ENCODE results near the gene ZNF341. TPM values are rescaled to one million over a fixed set of nuclear protein-coding genes. Genes with fewer than 3 reads are reported as not detected.

Gene ZNF341
- total RNA-seq, 1 donor from 2014 or later: 3.4 TPM

GRCh38 chr20:33810885-33811775 lies 79.3 kb downstream of the ZNF341 start, which contains the start of gene CHMP4B:
TSS of gene CHMP4B (plus strand) at chr20:33811348. CDS start at chr20:33811469, 121 bp downstream.
- Mint-ChIP-seq H3K4me3 (ENCODE audit: unreplicated experiment) (peak within 1 kb of the TSS; percentile 99), H3K27me3 (ENCODE audit: unreplicated experiment) (no peaks in the 10 kb centered on the region), H3K27ac (ENCODE audit: unreplicated experiment) (peak within 1 kb of the TSS; percentile 95), H3K9me3 (ENCODE audit: unreplicated experiment) (no peaks in the 10 kb centered on the region), H3K4me1 (ENCODE audit: unreplicated experiment) (peaks cover 31% of the 10 kb centered on the region), H3K36me3 (ENCODE audit: unreplicated experiment) (peaks cover 8% of the 10 kb centered on the region)
- no peak for TF ChIP-seq CTCF (IDR thresholded peaks at IDR 0.05)
- DNase-seq (ENCODE audit: extremely low spot score, unreplicated experiment): peak; percentile 100

DNA sequence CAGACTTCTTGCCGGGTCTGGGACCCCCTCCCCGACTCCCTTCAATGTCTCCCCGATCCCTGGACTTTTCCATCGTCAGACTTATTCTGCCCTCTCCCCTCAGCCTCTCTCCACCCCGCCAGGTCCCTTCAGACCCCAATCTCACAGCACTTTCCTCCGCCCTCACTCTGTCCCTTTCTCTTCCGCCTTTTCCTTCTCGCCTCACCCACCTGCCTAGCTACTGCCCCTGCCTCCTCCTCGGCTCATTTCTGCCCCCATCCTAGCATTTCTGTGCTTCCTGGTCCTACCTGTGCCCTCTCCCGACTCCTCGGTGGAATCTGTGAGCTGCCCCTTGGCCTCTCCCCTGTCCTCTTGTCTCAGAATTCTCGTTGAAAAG lies 80.0 kb downstream of the ZNF341 start:
- no peak for TF ChIP-seq CTCF (IDR thresholded peaks at IDR 0.05)
- Mint-ChIP-seq H3K4me1 (ENCODE audit: unreplicated experiment) (peaks cover 32% of the 10 kb centered on the region), H3K4me3 (ENCODE audit: unreplicated experiment) (peak overlapping the region; percentile 99), H3K36me3 (ENCODE audit: unreplicated experiment) (peaks cover 8% of the 10 kb centered on the region), H3K27ac (ENCODE audit: unreplicated experiment) (peak overlapping the region; percentile 95), H3K9me3 (ENCODE audit: unreplicated experiment) (no peaks in the 10 kb centered on the region), H3K27me3 (ENCODE audit: unreplicated experiment) (no peaks in the 10 kb centered on the region)
- no peak for DNase-seq (ENCODE audit: extremely low spot score, unreplicated experiment)

- H3K36me3 Mint-ChIP-seq (ENCODE audit: unreplicated experiment): peaks cover 8% of the 10 kb centered on the region
- peak overlapping the region; percentile 95 for H3K27ac Mint-ChIP-seq (ENCODE audit: unreplicated experiment)
- no peak for TF ChIP-seq CTCF (IDR thresholded peaks at IDR 0.05)
- no peak for DNase-seq (ENCODE audit: extremely low spot score, unreplicated experiment)
- H3K4me1 Mint-ChIP-seq (ENCODE audit: unreplicated experiment): peaks cover 32% of the 10 kb centered on the region
- no peaks in the 10 kb centered on the region for H3K9me3 Mint-ChIP-seq (ENCODE audit: unreplicated experiment)
- H3K27me3 Mint-ChIP-seq (ENCODE audit: unreplicated experiment): no peaks in the 10 kb centered on the region
- H3K4me3 Mint-ChIP-seq (ENCODE audit: unreplicated experiment): peak overlapping the region; percentile 99
These were observed 80.5 kb downstream of the ZNF341 start for GRCh38 chr20:33812152-33812849.

GRCh38 chr20:33812908-33813462 lies 81.2 kb downstream of the ZNF341 start:
- H3K27ac Mint-ChIP-seq (ENCODE audit: unreplicated experiment): peak overlapping the region; percentile 95
- H3K4me1 Mint-ChIP-seq (ENCODE audit: unreplicated experiment): peaks cover 35% of the 10 kb centered on the region
- no peaks in the 10 kb centered on the region for H3K27me3 Mint-ChIP-seq (ENCODE audit: unreplicated experiment)
- peak overlapping the region; percentile 99 for H3K4me3 Mint-ChIP-seq (ENCODE audit: unreplicated experiment)
- TF ChIP-seq CTCF (IDR thresholded peaks at IDR 0.05): no peak
- H3K9me3 Mint-ChIP-seq (ENCODE audit: unreplicated experiment): no peaks in the 10 kb centered on the region
- no peak for DNase-seq (ENCODE audit: extremely low spot score, unreplicated experiment)
- peaks cover 8% of the 10 kb centered on the region for H3K36me3 Mint-ChIP-seq (ENCODE audit: unreplicated experiment)

Data from osteocyte (in vitro differentiated cells).